SK-N-SH (cell line): ENCODE data around the gene ARID3A. TPM values are rescaled to one million over a fixed set of nuclear protein-coding genes. Genes with fewer than 3 reads are reported as not detected.

ENCODE experiments used
- CTCF ChIA-PET: fragments of 300-600, 350-600 bp; formaldehyde crosslinking; extraction: SDS; loops from one replicate; lab custom pipeline; 2021; lab: Yijun Ruan, JAX
- POLR2A ChIA-PET: fragments of 350-600 bp; sonication (Branson Sonifier 250); formaldehyde crosslinking; extraction: SDS; loops from one replicate; lab custom pipeline; 2020; ENCODE audit warnings: antibody characterized with exemption, inconsistent platforms; lab: Yijun Ruan, JAX
- DNase-seq: peaks from one replicate; pipeline ENCODE4 v3.0.0; 2012
- H2AFZ ChIP-seq: fragments of 200-600 bp; sonication (generic); 2 replicates; pipeline ENCODE4 v1.8.1; 2016; ENCODE audit warnings: antibody characterized with exemption, mild to moderate bottlenecking, low read depth
- H3F3A ChIP-seq: fragments of 200-600 bp; sonication (generic); replicated peaks from 2 replicates; pipeline ENCODE3; 2016; ENCODE audit warnings: antibody characterized with exemption, mild to moderate bottlenecking; ENCODE audit not compliant: insufficient read depth
- H3K27ac ChIP-seq, 2 experiments: fragments of 200-500 bp in 1 of 2; fragments of 200-600 bp in 1 of 2; sonication (Bioruptor generic) in 1 of 2; sonication (generic), shearing (Covaris generic) in 1 of 2; 2 replicates each; pipeline versions ENCODE4 v1.5.1 to v1.6.1; 2014 to 2016; ENCODE audit warnings: low read depth in 2 of 2, inconsistent platforms in 1 of 2, low read length in 1 of 2, mild to moderate bottlenecking in 1 of 2, mixed read lengths in 1 of 2
- H3K27me3 ChIP-seq: fragments of 200-600 bp; sonication (generic), shearing (Covaris generic); 2 replicates; pipeline ENCODE4 v1.6.1; 2016; ENCODE audit warnings: mixed run types; ENCODE audit not compliant: insufficient read depth
- H3K36me3 ChIP-seq, 2 experiments: fragments of 200-500 bp in 1 of 2; fragments of 200-600 bp in 1 of 2; sonication (Bioruptor generic) in 1 of 2; sonication (generic) in 1 of 2; replicated peaks in 1 of 2; 2 replicates each; pipeline versions ENCODE3 to v1.5.1; 2014 to 2016; ENCODE audit warnings: low read length in 1 of 2, mild to moderate bottlenecking in 1 of 2; ENCODE audit not compliant: insufficient read depth in 2 of 2, control insufficient read depth in 1 of 2
- H3K4me1 ChIP-seq, 2 experiments: fragments of 200-500 bp in 1 of 2; fragments of 200-600 bp in 1 of 2; sonication (Bioruptor generic) in 1 of 2; sonication (generic), shearing (Covaris generic) in 1 of 2; 2 replicates each; pipeline versions ENCODE4 v1.5.1 to v1.6.1; 2014 to 2016; ENCODE audit warnings: low read depth in 1 of 2, low read length in 1 of 2, mixed run types in 1 of 2; ENCODE audit not compliant: insufficient read depth in 2 of 2, control insufficient read depth in 1 of 2
- H3K4me2 ChIP-seq: fragments of 200-600 bp; sonication (generic), shearing (Covaris generic); 2 replicates; pipeline ENCODE4 v1.6.1; 2017; ENCODE audit warnings: mixed run types
- H3K4me3 ChIP-seq, 2 experiments: fragments of 200-500 bp in 1 of 2; fragments of 200-600 bp in 1 of 2; sonication (Bioruptor generic) in 1 of 2; sonication (generic), shearing (Covaris generic) in 1 of 2; 2 replicates each; pipeline versions ENCODE4 v1.5.1 to v1.8.1; 2014 to 2016; ENCODE audit warnings: low read depth in 2 of 2, inconsistent platforms in 1 of 2, low read length in 1 of 2, mild to moderate bottlenecking in 1 of 2, mixed read lengths in 1 of 2, moderate library complexity in 1 of 2
- H3K79me2 ChIP-seq: fragments of 200-600 bp; sonication (generic); 2 replicates; pipeline ENCODE4 v1.8.1; 2017; ENCODE audit warnings: mild to moderate bottlenecking; ENCODE audit not compliant: insufficient read depth
- H3K9ac ChIP-seq: fragments of 200-600 bp; sonication (generic); 2 replicates; pipeline ENCODE4 v1.6.1; 2017; ENCODE audit warnings: mixed run types
- H3K9me2 ChIP-seq: fragments of 200-600 bp; sonication (generic); 2 replicates; pipeline ENCODE4 v1.6.1; 2017; ENCODE audit warnings: mixed run types
- H3K9me3 ChIP-seq: fragments of 200-600 bp; sonication (generic); 2 replicates; pipeline ENCODE4 v1.6.1; 2017; ENCODE audit warnings: mixed run types, mild to moderate bottlenecking, moderate library complexity
- H4K20me1 ChIP-seq: fragments of 200-600 bp; sonication (generic); 2 replicates; pipeline ENCODE4 v1.6.1; 2017; ENCODE audit warnings: mild to moderate bottlenecking, mixed run types; ENCODE audit not compliant: insufficient read depth
- ELF1 ChIP-seq: IDR thresholded peaks from 2 replicates; pipeline ENCODE4 v1.4.0; 2012
- EZH2phosphoT487 ChIP-seq: fragments of 200-600 bp; sonication (generic); IDR thresholded peaks from 2 replicates; pipeline ENCODE4 v1.6.1; 2017; ENCODE audit warnings: low read depth, mixed run types, mild to moderate bottlenecking, antibody characterized with exemption, moderate library complexity, borderline replicate concordance
- GABPA ChIP-seq: IDR thresholded peaks from 2 replicates; pipeline ENCODE4 v1.4.0; 2012; ENCODE audit warnings: low read depth, mild to moderate bottlenecking
- GATA2 ChIP-seq: sonication (generic); formaldehyde crosslinking; IDR thresholded peaks from 2 replicates; pipeline ENCODE4 v1.5.0; 2020; ENCODE audit warnings: mild to moderate bottlenecking, missing genetic modification reagents
- IRF3 ChIP-seq: fragments of 150-350 bp; IDR thresholded peaks from 2 replicates; pipeline ENCODE4 v1.6.1; 2016; ENCODE audit warnings: mild to moderate bottlenecking, low read depth, low read length
- JUND ChIP-seq: IDR thresholded peaks from 2 replicates; pipeline ENCODE4 v1.4.0; 2012
- MAX ChIP-seq: IDR thresholded peaks from 2 replicates; pipeline ENCODE4 v1.4.0; 2012; ENCODE audit warnings: low read depth
- MEF2A ChIP-seq: IDR thresholded peaks from 2 replicates; pipeline ENCODE4 v1.4.0; 2012; ENCODE audit warnings: low read depth, borderline replicate concordance
- MXI1 ChIP-seq: IDR thresholded peaks from 2 replicates; pipeline ENCODE4 v1.6.1; 2012; ENCODE audit warnings: mild to moderate bottlenecking, low read depth, low read length, improper control_type of control experiment
- NFIC ChIP-seq: IDR thresholded peaks from 2 replicates; pipeline ENCODE4 v1.4.0; 2012; ENCODE audit warnings: borderline replicate concordance
- NRF1 ChIP-seq: IDR thresholded peaks from 2 replicates; pipeline ENCODE4 v1.6.1; 2012; ENCODE audit warnings: low read depth, mild to moderate bottlenecking, low read length
- POLR2AphosphoS5 ChIP-seq: IDR thresholded peaks from 2 replicates; pipeline ENCODE4 v1.6.1; 2012; ENCODE audit warnings: low read depth, low read length
- RAD21 ChIP-seq: IDR thresholded peaks from 2 replicates; pipeline ENCODE4 v1.6.1; 2012; ENCODE audit warnings: mild to moderate bottlenecking, low read length
- REST ChIP-seq: IDR thresholded peaks from 2 replicates; pipeline ENCODE4 v1.6.1; 2012; ENCODE audit warnings: mild to moderate bottlenecking, low read depth, low read length, moderate library complexity
- RFX5 ChIP-seq: IDR thresholded peaks from 2 replicates; pipeline ENCODE4 v1.6.1; 2012; ENCODE audit warnings: mild to moderate bottlenecking, improper control_type of control experiment, low read length
- RXRA ChIP-seq: IDR thresholded peaks from 2 replicates; pipeline ENCODE4 v1.4.0; 2012; ENCODE audit warnings: low read depth, mild to moderate bottlenecking, borderline replicate concordance
- SMC3 ChIP-seq: IDR thresholded peaks from 2 replicates; pipeline ENCODE4 v1.6.1; 2012; ENCODE audit warnings: low read depth, low read length, improper control_type of control experiment
- TAF1 ChIP-seq: IDR thresholded peaks from 2 replicates; pipeline ENCODE4 v1.6.1; 2012; ENCODE audit warnings: low read depth, mild to moderate bottlenecking, low read length, moderate library complexity, borderline replicate concordance
- USF1 ChIP-seq: IDR thresholded peaks from 2 replicates; pipeline ENCODE4 v1.4.0; 2012; ENCODE audit warnings: low read depth, borderline replicate concordance
- YY1 ChIP-seq: IDR thresholded peaks from 2 replicates; pipeline ENCODE4 v1.4.0; 2012; ENCODE audit warnings: low read depth, mild to moderate bottlenecking
- ZBTB33 ChIP-seq: IDR thresholded peaks from 2 replicates; pipeline ENCODE4 v1.4.0; 2012; ENCODE audit warnings: low read depth, borderline replicate concordance
- WGBS: methylation state at CpG from one replicate; pipeline ENCODE4 v1.1.6; 2017; ENCODE audit warnings: low lambda C conversion rate; 5-methylcytosine and 5-hydroxymethylcytosine counted together
- polyA plus RNA-seq, 3 experiments: library from polyadenylated mRNA; depleted of rRNA; stranded (reverse); fragments of >200 nt; gene quantifications; 2 replicates each; pipeline ENCODE4 v1.2.3, GENCODE V29; 2012

The ARID3A gene
- polyA plus RNA-seq, 1 of the 3 experiments (the other 2 are of a cell fraction): 8.6 TPM

- 98% methylated on average over 7 of the region's 24 CpGs for WGBS
- H3K9me3 ChIP-seq: no peaks in the 10 kb centered on the region
- H3K4me2 ChIP-seq: no peak overlapping the region
- DNase-seq: no peak
- peaks cover 3 to 5% of the 10 kb centered on the region in 2 experiments for H3K36me3 ChIP-seq
- no peak overlapping the region for H3K9ac ChIP-seq
- CTCF ChIA-PET: interaction anchor here (1.2 to 2.5 kb wide), 2 partner anchors 54 to 114 kb away, joined by 3 to 6 read pairs; no protein-coding TSS in a partner anchor
- TF ChIP-seq GATA2 (CRISPR knock-in tag) (no peak), EZH2phosphoT487 (no peak), ELF1 (no peak), NFIC (no peak), RFX5 (no peak), ZBTB33 (no peak), RAD21 (no peak), YY1 (no peak), MXI1 (no peak), TAF1 (no peak), JUND (no peak), RXRA (no peak), POLR2AphosphoS5 (no peak), MEF2A (no peak), MAX (no peak), USF1 (no peak)
- POLR2A ChIA-PET: interaction anchor here (0.6 kb wide), 1 partner anchor 19 kb away, joined by 3 read pairs; no protein-coding TSS in a partner anchor
- H3K79me2 ChIP-seq: no peaks in the 10 kb centered on the region
- no peaks in the 10 kb centered on the region for H4K20me1 ChIP-seq
- peaks cover 0 to 4% of the 10 kb centered on the region in 2 experiments; a peak in 1 of 4 replicates for H3K4me1 ChIP-seq
- H3K9me2 ChIP-seq: no peaks in the 10 kb centered on the region
- H3F3A ChIP-seq: peaks cover 7% of the 10 kb centered on the region
- no peak overlapping the region; a peak in 1 of 4 replicates for H3K27ac ChIP-seq
- H3K27me3 ChIP-seq: no peaks in the 10 kb centered on the region
- no peak overlapping the region for H3K4me3 ChIP-seq
- no peak overlapping the region for H2AFZ ChIP-seq
These were observed 51.2 kb downstream of the ARID3A start for GRCh38 chr19:977058-977464.

- CTCF ChIA-PET: interaction anchor here (0.7 to 10.7 kb wide), 4 partner anchors 9 to 116 kb away, joined by 3 to 161 read pairs (median 18); partner anchors contain the start of gene KISS1R
- DNase-seq: no peak
- TF ChIP-seq RAD21 (no peak), YY1 (no peak), REST (no peak), RXRA (no peak), IRF3 (no peak), TAF1 (no peak), NRF1 (no peak), GABPA (no peak), POLR2AphosphoS5 (no peak), MXI1 (no peak), SMC3 (no peak)
These were observed 53.5 kb downstream of the ARID3A start for GRCh38 chr19:979318-979741.

More at GRCh38 chr19:979318-979741, 53.5 kb downstream of the ARID3A start:
- no peaks in the 10 kb centered on the region for H3K36me3 ChIP-seq
- no peaks in the 10 kb centered on the region for H3K9me3 ChIP-seq
- H3K27me3 ChIP-seq: no peaks in the 10 kb centered on the region
- no peak overlapping the region for H3K4me2 ChIP-seq
- no peak overlapping the region for H3K27ac ChIP-seq
- peaks cover 0 to 9% of the 10 kb centered on the region in 2 experiments; a peak in 1 of 4 replicates for H3K4me1 ChIP-seq
- POLR2A ChIA-PET: no interaction called here
- H3K4me3 ChIP-seq: no peak overlapping the region
- no peaks in the 10 kb centered on the region for H3K9me2 ChIP-seq
- no peak overlapping the region for H3K9ac ChIP-seq
- H4K20me1 ChIP-seq: no peaks in the 10 kb centered on the region
- peaks cover 10% of the 10 kb centered on the region for H3F3A ChIP-seq
- H3K79me2 ChIP-seq: no peaks in the 10 kb centered on the region; the same call in 1 of the 2 replicates
- no peak overlapping the region for H2AFZ ChIP-seq
- WGBS: 94% methylated on average over 6 of the region's 19 CpGs
